Gastrocnemius medialis (tissue), 4 donors: ENCODE measurements around the gene PTPRN2.

Experiments used
- POLR2A ChIP-seq, 2 donors: fragments of 450-650 bp; IDR thresholded peaks; one replicate each; pipeline ENCODE4 v1.6.1; 2017; ENCODE audit warnings: antibody characterized with exemption in 2 of 2, mild to moderate bottlenecking in 2 of 2, moderate library complexity in 2 of 2
- TF ChIP-seq, protein P1 (sequence below), 5 experiments: fragments of 450-650 bp in 3 of 5; fragments of 200-600 bp in 2 of 5; sonication (generic) in 2 of 5; IDR thresholded peaks in 4 of 5; conservative IDR thresholded peaks in 1 of 5; 1 replicate in 4 of 5; 2 replicates in 1 of 5; pipeline ENCODE4 v1.5.1; 2016 to 2019; ENCODE audit warnings: antibody characterized with exemption in 5 of 5, mild to moderate bottlenecking in 3 of 5, moderate library complexity in 3 of 5

DNA sequence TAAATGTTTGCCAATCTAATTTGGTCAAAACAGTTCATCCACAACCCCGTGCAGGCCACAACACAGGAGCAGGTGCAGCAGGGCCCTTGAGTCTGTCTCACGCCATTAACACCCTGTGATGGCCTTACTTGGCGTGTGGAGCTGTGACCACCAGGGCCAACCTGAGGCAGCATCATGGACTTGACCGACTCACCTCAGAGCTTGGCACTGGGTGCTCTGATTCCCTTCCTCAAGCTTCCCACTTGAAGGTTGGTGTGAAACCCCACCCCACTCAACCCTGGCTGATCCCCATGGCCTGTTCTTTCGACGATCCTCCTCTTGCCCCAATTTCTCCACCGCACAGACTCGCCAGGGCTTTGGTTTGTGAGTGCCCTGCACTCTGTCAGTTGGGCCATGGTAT lies 623.1 kb downstream of the PTPRN2 start:
- TF ChIP-seq POLR2A (IDR thresholded peaks at IDR 0.05), result no peak
- TF ChIP-seq, protein P1, sequence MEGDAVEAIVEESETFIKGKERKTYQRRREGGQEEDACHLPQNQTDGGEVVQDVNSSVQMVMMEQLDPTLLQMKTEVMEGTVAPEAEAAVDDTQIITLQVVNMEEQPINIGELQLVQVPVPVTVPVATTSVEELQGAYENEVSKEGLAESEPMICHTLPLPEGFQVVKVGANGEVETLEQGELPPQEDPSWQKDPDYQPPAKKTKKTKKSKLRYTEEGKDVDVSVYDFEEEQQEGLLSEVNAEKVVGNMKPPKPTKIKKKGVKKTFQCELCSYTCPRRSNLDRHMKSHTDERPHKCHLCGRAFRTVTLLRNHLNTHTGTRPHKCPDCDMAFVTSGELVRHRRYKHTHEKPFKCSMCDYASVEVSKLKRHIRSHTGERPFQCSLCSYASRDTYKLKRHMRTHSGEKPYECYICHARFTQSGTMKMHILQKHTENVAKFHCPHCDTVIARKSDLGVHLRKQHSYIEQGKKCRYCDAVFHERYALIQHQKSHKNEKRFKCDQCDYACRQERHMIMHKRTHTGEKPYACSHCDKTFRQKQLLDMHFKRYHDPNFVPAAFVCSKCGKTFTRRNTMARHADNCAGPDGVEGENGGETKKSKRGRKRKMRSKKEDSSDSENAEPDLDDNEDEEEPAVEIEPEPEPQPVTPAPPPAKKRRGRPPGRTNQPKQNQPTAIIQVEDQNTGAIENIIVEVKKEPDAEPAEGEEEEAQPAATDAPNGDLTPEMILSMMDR (IDR thresholded peaks at IDR 0.05 in 4 of 5, conservative IDR thresholded peaks at IDR 0.05 in 1 of 5), result no peak
